Testis (tissue), 2 donors: ENCODE results near the gene ZEB2.

Source experiments
- CTCF ChIP-seq, 3 experiments: fragments of 450-650 bp in 2 of 3; fragments of 200-600 bp in 1 of 3; sonication (generic) in 1 of 3; IDR thresholded peaks; one replicate each; pipeline ENCODE4 v1.5.1; 2016 to 2019; ENCODE audit warnings: antibody characterized with exemption in 3 of 3, mild to moderate bottlenecking in 2 of 3, moderate library complexity in 1 of 3
- POLR2A ChIP-seq: fragments of 450-650 bp; IDR thresholded peaks from one replicate; pipeline ENCODE4 v1.6.1; 2017; ENCODE audit warnings: antibody characterized with exemption, mild to moderate bottlenecking, moderate library complexity

- TF ChIP-seq CTCF (IDR thresholded peaks at IDR 0.05): no peak
- no peak for TF ChIP-seq POLR2A
These were observed 85.3 kb downstream of the ZEB2 start for GRCh38 chr2:144434425-144435222.
